Caki2 (cell line): Measurements from ENCODE around the gene S100A14. TPM values are rescaled to one million over a fixed set of nuclear protein-coding genes. Genes with fewer than 3 reads are reported as not detected.

ENCODE experiments used
- DNase-seq: peaks from one replicate; pipeline ENCODE4 v3.0.0-alpha.2; 2015; ENCODE audit warnings: low read depth
- in situ Hi-C: cut with HindIII; loops from 2 replicates; pipeline ENCODE4 v1.10.0; 2016; ENCODE audit warnings: low sequenced_read_pairs, low pct_unique_long_range_greater_than_20kb, mixed read lengths
- total RNA-seq: library from RNA; depleted of rRNA; stranded (reverse); fragments of >200 nt; shearing (Covaris generic); gene quantifications from 2 replicates; pipeline ENCODE4 v1.2.3, GENCODE V29; 2014; ENCODE audit warnings: low replicate concordance; rRNA removed

Gene S100A14
- not detected in 2 replicates for total RNA-seq

DNA sequence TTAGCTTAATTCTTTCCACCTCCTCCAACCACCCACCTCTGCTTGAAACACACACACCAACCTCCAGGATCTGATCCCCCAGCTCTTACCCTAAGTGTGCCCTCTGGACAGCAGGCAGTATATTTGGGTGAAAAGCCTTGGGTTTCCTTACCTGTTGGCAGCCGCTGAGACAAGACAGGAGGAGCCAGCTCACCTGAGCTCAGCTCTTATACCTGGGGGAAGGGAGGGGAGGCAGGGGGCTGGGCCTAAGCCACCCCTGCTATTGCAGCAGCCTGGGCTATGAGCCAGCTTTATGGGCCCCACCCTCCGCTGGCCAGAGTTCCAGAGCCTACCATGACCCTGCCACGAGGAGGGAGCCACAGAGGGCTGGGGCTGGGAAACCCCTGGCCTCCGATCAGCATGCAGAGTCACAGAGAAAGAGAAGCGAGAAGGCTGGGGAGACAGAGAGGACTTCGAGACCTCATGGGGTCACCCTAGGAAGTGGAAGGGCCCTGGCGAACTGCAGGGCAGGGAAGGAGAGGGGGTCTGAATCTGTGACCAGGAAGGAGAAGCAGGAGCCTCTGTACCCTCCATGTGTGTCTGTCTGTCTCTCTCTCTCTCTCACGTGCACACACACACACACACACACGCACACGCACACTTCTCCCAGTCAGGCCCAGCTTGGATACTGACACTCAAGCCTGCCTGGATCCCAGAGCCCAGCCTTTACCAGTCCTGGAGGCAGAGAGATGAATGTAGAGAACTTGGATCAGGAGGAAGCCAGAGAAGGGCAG lies at the start of gene S100A14:
TSS of gene S100A14 (minus strand) at position 182 of the 773 bp plus-strand sequence. CDS start 467 bp downstream, outside the sequence.
- DNase-seq: no peak
- in situ Hi-C loops: no loop called here

DNA sequence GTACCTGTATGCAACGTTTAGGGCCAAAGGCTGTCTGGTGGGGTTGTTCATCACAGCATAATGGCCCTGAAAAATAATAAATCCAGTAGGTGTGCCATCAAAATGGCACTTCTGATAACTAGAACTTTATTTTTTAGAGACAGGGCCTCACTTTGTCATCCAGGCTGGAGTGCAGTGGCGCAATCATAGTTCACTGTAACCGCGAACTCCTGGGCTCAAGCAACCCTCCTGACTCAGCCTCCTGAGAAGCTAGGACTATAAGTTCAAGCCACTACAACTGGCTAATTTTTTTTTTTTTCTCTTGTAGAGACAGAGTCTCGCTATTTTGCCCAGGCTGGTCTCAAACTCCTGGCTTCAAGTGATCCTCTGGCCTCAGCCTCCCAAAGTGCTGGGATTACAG lies 47.1 kb upstream of the S100A14 start:
- no peak for DNase-seq
- in situ Hi-C loops: no loop called here

DNA sequence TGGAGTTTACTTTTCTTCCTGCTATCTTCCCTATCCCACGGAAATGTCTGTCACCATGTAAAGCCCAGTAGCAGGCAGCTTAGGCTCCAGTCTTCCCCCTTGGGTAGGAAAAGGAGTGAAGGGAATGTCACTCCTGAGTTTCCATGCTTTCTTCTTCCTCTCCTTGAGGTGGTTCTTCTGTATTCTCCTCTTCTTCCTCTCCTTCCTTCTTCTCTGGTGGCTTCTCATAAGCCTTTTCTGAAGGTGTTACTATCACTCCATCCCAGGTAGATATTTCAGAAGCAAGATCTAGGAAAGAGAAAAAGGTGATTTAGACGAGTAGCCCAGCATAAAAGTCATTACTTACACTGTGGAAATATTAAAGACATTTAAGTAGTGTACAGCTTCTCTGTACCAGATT lies 46.1 kb upstream of the S100A14 start:
- in situ Hi-C loops: no loop called here
- no peak for DNase-seq

DNA sequence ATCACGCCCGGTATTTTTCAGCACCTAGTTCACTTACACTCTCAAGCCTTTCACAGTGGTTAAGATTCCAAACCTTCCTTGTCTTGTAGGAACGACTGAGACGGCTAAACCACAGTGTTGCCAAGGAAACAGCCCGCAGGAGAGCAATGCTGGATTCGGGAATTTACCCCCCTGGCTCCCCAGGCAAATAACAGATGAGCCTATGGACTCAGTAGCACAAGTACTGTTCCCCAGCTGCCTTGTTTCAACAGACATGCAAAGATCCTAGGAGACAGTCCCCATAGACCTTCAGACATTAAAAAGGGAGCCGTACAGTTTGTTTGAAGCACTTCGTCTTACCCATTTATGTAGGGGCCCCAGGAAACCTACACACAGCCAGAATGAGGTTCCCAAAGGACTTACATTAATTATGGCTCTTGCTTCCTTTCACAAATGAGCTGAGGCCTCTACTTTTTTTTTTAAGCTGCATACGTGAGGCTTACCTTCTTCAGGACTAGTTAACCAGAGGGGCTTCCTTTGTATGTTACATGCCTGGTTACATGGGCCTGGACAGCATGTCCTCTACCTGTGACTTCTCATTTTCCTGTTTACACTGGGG lies 45.1 kb upstream of the S100A14 start:
- in situ Hi-C loops: no loop called here
- DNase-seq: no peak

DNA sequence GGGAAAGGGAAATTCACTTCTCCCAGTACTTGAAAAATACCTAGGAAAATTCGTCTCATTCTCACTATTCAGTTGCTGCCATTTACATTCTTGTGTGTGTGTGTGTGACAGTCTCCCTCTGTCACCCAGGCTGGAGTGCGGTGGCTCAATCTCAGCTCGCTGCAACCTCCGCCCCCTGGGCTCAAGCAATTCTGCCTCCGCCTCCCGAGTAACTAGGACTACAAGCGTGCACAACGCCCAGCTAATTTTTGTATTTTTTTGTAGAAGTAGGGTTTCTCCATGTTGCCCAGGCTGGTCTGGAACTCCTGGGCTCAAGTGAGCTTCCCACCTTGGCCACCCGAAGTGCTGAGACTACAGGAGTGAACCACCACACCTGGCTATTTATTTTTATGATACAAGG lies 43.5 kb upstream of the S100A14 start:
- no peak for DNase-seq
- in situ Hi-C loops: no loop called here

DNA sequence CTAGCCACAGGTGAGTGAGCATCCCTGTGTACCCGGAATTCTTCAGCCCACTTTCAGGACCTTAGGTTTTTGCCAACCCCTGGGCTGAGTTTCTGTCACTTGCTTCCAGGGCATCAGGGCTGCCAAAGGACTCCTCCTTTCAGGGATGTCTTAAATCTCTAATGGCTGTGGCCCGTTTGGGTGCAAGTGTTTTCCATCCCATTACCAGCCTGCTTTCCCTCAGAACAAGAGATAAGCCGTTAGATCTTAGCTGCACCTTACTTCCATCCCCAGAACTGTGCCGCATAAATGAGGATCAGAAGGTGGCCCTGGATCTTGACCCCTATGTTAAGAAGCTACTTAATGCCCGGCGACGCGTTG lies 43.0 kb upstream of the S100A14 start:
- DNase-seq: no peak
- in situ Hi-C loops: no loop called here

DNA sequence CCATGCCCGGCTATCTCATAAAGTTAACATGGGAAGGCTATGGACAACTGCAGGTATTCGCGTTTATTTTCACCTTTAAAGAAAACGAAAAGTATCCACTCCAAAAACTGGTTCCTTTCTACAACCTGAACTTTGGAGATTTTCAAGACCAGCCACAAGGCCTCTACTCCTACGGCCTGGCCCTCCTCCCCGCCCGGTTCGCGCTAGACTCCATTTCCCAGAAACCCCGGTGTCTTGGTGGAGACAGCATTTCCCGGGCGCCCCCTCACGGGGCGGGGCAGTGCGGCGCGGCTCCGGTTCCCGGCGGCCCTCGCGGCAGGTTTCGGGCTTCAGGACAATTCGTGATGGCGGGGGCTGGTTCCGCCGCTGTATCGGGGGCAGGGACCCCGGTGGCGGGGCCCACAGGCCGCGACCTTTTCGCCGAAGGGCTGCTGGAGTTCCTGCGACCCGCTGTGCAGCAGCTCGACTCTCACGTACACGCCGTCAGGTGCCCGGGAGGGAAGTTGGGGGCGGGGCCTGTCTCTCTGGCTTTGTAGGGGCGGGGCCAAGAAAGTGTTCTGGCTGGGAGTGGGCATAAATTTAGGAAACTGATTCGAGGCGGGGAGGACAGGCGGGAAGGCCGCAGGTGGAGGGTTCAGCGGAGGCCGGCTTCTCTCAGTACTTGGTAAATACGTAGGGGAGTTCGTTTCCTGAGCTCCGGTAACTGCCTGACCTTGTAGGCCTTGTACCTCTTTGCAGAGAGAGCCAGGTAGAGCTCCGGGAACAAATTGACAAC lies 42.5 kb upstream of the S100A14 start, which contains the start of gene SNAPIN:
TSS of gene SNAPIN (plus strand) at position 304 of the 775 bp plus-strand sequence. CDS start at position 345, 41 bp downstream.
- peak; percentile 85 for DNase-seq
- in situ Hi-C loops: no loop called here

DNA sequence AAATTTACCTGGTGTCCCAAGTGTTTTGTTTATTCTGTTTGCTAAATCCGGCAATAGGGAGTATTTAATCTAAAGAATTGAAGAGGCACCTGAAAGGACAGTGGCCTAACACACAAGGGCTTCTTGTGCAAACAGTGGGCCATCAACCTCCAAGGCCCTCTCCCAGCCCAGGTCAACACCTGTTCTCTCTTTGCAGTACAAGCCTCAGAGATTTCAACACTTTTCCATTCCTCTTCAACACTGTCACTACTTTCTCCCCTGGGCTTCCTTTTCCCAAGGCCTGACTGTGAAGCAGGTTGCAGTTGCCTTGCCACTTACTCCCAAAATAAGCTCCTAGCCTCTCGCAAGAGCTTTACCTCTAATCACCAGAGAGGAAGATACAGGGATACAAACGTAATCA lies 39.2 kb upstream of the S100A14 start:
- in situ Hi-C loops: no loop called here
- no peak for DNase-seq

DNA sequence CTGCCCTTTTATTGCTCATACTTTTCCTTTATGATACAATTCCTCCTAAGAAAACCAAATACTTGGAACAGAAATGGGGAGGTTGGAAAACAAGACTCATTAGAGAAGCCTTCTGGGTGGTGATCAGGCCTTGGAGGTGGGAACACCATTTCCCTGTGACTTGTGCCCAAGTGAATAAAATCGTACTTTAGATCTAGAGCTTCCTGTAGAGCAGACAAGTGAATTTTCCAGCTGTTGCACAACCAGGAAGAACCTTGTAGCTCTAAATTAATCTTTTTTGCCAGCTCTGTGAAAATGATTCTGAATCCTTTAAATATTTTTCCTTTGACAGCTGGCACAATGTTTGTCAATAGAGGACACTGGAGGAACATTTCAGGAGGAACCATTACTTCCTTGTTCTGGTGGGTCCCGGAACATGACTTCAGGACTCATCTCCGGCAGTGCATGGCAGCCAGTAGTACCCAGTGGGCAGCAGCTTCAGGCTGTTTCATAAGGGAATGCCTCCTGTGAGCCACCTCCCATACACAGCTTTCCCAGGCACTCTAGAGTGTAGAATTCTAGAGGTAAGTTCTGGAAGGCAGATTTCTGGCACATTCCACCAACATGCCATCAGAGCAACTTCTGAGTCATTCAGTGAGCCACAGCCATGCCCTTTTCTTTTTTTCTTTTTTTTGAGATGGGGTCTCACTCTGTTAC lies 36.8 kb upstream of the S100A14 start:
- in situ Hi-C loops: no loop called here
- no peak for DNase-seq

DNA sequence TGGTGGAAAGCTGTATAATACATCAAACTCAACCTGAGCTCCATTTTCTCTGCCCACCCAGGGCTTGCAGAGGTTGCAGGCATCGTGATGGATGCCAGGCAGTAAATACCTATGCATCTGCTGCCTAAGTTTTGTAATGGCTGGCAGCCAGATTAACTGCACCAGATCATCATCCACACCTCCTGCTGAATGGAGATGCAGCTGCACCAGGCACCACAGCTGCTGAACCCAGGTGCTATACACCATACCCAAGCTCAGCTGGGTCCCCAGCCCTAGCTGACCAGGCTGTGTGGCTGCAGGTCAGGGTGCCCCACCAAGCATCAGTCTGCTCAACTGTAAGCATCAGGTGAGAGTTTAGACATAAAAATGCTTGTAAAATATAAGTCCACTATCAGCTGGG lies 35.6 kb upstream of the S100A14 start:
- no peak for DNase-seq
- in situ Hi-C loops: no loop called here

DNA sequence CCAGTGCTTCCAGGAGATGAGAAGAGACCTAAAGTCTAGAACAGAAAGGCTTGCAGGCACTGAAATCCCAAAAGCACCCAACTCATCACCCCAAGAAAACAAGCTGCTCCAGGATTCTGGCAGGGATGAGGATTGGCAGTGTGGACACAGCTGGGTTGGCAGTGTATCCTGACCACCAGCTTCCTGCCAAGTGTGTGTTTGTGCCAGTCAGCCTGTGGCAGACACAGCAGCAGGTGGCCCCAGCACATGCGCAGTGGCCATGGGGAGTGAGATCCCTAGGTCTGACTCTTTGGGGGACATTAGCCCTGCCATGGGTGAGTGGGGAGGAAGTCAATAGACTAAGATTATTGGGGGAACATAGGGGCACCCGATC lies 33.7 kb upstream of the S100A14 start:
- in situ Hi-C loops: no loop called here
- DNase-seq: no peak

DNA sequence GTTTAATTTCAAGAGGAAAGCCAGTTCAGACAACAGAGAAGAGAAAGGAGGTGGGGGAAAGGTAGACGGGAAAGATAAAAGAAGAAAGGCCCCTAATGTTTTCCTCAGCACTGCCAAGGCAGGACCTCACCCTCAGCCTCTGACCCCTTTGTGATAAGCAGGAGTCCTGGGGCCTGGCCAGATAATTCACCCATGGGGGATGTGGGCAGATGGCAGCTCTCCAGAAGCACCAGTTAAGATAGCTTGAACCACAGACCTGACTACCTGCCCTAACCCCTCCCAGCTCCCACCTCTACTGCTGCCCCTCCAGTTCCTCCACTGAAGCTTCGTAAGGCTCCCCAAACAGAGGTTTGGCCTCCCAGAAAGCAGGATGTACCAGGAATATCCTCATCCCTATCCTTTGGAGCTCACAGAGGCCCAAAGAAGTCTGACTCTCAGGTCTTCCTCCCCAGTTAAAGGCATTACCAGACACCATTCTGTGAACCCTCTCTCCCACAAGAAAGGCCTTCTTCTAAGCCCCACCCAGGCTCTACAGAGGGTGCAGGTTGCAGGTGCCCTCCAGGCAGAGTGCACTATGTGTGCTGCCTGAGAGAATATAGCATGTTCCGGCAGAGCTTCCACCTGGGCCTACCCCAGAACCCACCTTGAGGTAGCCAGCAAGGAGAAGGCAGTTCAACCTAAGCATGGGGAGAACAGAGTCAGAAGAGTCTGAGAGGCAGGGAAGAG lies 33.2 kb upstream of the S100A14 start:
- DNase-seq: no peak
- in situ Hi-C loops: no loop called here

DNA sequence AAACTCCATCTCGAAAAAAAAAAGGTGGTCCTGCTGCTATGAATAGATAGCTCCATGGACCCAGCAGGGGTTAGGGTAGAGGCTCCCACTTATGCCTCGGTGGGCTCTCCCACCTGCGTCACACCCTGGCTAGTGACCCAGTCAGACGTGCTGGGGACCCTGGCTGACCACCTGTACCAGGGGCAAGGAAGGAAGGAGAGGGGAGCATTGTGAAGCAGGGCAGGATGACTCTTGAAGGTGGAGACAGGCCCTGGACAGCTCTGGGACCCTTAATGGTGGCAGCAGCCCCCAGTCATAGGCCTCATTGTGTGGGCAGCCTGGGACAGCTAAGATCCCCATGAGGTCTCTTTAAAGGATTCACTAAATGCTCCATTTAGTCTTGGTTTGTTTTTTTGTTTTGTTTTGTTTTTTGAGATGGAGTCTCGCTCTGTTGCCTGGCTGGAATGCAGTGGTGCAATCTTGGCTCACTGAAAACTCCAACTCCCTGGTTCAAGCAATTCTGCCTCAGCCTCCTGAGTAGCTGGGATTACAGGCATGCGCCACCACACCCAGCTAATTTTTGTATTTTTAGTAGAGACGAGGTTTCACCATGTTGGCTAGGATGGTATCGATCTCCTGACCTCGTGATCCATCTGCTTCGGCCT lies 32.0 kb upstream of the S100A14 start:
- in situ Hi-C loops: no loop called here
- peak; percentile 25 for DNase-seq

DNA sequence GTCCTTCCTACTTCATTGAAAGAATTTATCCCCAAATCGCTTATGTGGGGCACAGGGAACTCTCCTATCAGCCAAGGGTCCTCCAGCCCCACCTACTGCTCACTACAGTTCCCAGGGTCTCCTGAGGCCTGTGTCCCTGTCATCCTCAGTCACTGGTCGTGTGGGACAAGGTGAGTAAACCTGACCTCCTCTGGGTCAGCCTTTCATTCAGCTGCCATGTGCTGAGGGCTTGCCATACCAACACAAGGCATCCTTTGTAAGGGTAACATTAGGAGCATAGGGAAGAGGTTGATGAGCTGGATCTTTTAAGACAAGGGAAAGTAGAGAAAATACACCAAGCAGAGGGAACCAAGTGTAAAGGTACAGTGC lies 31.2 kb upstream of the S100A14 start:
- no peak for DNase-seq
- in situ Hi-C loops: no loop called here

DNA sequence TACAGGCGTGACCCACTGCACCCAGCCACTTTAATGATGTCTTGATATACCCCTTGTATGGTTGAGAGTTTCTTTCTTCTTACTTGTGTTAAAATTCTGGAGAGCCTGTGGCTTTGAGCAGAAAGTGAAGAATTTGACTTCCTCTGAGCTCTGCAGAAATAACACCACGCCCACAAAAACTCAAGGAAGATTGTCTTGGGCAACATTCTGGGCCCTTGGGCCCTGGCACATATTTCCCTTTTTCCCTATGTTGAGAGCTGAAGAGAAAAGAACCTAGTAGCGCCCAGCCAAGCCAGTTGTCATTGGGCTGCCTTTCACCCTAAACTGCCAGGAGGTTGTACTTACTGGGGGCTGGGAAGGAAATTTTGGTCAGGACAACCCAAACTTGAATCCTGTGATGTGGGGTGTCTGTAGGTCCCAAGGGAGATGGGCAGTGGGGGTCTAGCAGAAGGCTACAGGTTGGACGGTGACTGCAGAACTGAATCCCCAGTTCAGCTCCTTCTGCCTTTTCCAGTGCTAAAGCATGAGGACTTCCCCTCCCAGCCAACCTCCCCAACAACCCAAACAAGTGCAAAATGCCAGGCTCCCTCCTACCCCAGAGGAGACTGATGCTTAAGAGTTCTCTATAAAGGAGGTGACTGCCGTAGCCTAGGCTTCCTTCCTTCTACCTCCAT lies 30.7 kb upstream of the S100A14 start:
- in situ Hi-C loops: no loop called here
- no peak for DNase-seq

DNA sequence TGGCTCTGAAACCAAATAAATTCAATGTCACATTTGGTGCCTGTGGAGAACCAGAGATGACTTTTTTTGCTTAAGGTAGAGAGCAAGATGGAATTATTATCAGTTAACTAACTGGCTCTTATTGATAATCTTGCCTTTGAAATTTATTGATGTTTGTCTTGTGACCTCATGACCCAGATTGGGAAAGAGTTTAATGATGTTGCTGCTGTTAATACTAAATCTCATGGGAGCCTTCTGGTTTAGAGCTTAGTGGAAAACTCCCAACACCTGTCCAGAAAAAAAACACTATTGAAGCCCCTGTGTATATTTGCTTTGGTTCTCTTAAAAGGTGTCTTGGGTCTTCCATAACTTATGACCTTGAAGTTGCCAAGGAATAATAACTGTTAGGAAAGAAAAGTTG lies 27.7 kb upstream of the S100A14 start:
- in situ Hi-C loops: no loop called here
- no peak for DNase-seq

DNA sequence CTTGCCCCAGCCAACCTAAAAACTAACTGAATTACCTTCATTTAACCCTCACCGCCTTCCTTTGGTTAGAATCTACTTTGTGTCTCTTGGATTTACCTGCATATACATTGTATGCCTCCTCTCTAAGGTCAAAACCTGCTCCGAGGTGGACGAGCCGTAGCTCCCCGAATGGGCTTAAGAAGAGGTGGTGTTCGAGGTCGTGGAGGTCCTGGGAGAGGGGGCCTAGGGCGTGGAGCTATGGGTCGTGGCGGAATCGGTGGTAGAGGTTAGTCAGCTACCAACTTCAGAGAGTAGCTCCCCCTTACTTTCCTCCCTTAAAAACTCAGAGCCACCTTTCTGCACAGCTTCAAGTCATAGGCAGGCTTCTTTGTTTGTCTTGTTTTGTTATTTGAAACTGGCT lies 27.0 kb upstream of the S100A14 start:
- DNase-seq: no peak
- in situ Hi-C loops: no loop called here
